ENCODE measurements around the gene SLC12A7. TPM values are rescaled to one million over a fixed set of nuclear protein-coding genes. Genes with fewer than 3 reads are reported as not detected.
A peak's percentile ranks its signal among the peaks of the same experiment; 100 is the strongest.

SLC12A7 gene
- total and polyA plus RNA-seq, 2 of the 13 experiments (the other 11 are each of a cell fraction or from before 2014, with no cell fraction given), result 14.0 to 18.5 TPM

DNA sequence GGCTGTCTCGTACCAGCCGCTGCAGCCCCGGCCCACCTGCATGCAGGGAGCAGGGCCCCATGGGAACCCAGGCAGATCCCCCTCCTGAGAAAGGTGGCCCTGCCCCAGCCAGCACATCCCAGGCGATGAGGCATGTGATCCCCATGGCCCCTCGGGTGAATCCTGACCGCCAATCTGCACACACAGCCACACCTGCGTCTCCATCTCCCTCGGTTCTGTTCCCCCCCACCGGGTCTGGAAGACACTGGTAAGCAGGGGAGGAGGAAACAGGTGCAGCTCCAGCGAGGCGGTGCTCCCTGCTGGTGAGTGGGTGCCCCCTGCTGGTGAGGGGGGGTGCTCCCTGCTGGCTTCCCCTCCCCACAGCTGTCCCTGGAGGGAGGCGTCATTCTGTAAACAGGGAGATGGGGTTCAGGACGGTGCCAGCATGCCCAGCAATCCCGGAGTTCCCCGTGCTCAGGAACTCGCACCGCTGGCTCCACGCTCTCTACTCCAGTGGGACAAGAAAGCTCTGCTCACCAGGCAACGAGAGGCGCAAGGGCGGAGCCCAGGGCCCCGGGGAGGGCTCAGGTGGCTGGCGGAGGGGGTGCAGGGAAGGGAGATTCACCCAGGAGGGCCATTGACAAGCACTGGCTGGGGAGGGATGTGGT, 28.4 kb upstream of the SLC12A7 start (continued):
- TF ChIP-seq, protein P1, sequence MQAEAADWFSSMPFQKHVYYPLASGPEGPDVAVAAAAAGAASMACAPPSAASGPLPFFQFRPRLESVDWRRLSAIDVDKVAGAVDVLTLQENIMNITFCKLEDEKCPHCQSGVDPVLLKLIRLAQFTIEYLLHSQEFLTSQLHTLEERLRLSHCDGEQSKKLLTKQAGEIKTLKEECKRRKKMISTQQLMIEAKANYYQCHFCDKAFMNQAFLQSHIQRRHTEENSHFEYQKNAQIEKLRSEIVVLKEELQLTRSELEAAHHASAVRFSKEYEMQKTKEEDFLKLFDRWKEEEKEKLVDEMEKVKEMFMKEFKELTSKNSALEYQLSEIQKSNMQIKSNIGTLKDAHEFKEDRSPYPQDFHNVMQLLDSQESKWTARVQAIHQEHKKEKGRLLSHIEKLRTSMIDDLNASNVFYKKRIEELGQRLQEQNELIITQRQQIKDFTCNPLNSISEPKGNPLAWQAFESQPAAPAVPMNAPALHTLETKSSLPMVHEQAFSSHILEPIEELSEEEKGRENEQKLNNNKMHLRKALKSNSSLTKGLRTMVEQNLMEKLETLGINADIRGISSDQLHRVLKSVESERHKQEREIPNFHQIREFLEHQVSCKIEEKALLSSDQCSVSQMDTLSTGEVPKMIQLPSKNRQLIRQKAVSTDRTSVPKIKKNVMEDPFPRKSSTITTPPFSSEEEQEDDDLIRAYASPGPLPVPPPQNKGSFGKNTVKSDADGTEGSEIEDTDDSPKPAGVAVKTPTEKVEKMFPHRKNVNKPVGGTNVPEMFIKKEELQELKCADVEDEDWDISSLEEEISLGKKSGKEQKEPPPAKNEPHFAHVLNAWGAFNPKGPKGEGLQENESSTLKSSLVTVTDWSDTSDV (CRISPR knock-in tag; IDR thresholded peaks at IDR 0.05), result no peak
- TF ChIP-seq, protein P2, sequence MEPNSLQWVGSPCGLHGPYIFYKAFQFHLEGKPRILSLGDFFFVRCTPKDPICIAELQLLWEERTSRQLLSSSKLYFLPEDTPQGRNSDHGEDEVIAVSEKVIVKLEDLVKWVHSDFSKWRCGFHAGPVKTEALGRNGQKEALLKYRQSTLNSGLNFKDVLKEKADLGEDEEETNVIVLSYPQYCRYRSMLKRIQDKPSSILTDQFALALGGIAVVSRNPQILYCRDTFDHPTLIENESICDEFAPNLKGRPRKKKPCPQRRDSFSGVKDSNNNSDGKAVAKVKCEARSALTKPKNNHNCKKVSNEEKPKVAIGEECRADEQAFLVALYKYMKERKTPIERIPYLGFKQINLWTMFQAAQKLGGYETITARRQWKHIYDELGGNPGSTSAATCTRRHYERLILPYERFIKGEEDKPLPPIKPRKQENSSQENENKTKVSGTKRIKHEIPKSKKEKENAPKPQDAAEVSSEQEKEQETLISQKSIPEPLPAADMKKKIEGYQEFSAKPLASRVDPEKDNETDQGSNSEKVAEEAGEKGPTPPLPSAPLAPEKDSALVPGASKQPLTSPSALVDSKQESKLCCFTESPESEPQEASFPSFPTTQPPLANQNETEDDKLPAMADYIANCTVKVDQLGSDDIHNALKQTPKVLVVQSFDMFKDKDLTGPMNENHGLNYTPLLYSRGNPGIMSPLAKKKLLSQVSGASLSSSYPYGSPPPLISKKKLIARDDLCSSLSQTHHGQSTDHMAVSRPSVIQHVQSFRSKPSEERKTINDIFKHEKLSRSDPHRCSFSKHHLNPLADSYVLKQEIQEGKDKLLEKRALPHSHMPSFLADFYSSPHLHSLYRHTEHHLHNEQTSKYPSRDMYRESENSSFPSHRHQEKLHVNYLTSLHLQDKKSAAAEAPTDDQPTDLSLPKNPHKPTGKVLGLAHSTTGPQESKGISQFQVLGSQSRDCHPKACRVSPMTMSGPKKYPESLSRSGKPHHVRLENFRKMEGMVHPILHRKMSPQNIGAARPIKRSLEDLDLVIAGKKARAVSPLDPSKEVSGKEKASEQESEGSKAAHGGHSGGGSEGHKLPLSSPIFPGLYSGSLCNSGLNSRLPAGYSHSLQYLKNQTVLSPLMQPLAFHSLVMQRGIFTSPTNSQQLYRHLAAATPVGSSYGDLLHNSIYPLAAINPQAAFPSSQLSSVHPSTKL (CRISPR knock-in tag; IDR thresholded peaks at IDR 0.05), result peak; percentile 25; the same call in 1 of the 2 replicates
- TF ChIP-seq SIX4 (CRISPR knock-in tag; IDR thresholded peaks at IDR 0.05), result no peak
- no peak for TF ChIP-seq SSRP1 (CRISPR knock-in tag; IDR thresholded peaks at IDR 0.05)
- TF ChIP-seq, protein P3, sequence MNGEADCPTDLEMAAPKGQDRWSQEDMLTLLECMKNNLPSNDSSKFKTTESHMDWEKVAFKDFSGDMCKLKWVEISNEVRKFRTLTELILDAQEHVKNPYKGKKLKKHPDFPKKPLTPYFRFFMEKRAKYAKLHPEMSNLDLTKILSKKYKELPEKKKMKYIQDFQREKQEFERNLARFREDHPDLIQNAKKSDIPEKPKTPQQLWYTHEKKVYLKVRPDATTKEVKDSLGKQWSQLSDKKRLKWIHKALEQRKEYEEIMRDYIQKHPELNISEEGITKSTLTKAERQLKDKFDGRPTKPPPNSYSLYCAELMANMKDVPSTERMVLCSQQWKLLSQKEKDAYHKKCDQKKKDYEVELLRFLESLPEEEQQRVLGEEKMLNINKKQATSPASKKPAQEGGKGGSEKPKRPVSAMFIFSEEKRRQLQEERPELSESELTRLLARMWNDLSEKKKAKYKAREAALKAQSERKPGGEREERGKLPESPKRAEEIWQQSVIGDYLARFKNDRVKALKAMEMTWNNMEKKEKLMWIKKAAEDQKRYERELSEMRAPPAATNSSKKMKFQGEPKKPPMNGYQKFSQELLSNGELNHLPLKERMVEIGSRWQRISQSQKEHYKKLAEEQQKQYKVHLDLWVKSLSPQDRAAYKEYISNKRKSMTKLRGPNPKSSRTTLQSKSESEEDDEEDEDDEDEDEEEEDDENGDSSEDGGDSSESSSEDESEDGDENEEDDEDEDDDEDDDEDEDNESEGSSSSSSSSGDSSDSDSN (CRISPR knock-in tag; IDR thresholded peaks at IDR 0.05), result peak; percentile 40; the same call in 1 of the 2 replicates
- peak; percentile 66; the same call in 1 of the 2 replicates for TF ChIP-seq HNRNPL (IDR thresholded peaks at IDR 0.05; ENCODE audit: low read depth, low read length)
- TF ChIP-seq, protein P4, sequence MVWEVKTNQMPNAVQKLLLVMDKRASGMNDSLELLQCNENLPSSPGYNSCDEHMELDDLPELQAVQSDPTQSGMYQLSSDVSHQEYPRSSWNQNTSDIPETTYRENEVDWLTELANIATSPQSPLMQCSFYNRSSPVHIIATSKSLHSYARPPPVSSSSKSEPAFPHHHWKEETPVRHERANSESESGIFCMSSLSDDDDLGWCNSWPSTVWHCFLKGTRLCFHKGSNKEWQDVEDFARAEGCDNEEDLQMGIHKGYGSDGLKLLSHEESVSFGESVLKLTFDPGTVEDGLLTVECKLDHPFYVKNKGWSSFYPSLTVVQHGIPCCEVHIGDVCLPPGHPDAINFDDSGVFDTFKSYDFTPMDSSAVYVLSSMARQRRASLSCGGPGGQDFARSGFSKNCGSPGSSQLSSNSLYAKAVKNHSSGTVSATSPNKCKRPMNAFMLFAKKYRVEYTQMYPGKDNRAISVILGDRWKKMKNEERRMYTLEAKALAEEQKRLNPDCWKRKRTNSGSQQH (CRISPR knock-in tag; IDR thresholded peaks at IDR 0.05; ENCODE audit: low read depth), result no peak
- TF ChIP-seq ZNF547 (CRISPR knock-in tag; IDR thresholded peaks at IDR 0.05), result peak; percentile 66; the same call in 1 of the 2 replicates
- peak; percentile 53; the same call in 1 of the 2 replicates for TF ChIP-seq GLI4 (CRISPR knock-in tag; IDR thresholded peaks at IDR 0.05; ENCODE audit: borderline replicate concordance)
- TF ChIP-seq, protein P5, sequence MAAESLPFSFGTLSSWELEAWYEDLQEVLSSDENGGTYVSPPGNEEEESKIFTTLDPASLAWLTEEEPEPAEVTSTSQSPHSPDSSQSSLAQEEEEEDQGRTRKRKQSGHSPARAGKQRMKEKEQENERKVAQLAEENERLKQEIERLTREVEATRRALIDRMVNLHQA (CRISPR knock-in tag; IDR thresholded peaks at IDR 0.05), result no peak
- peak; percentile 18; the same call in 1 of the 2 replicates for TF ChIP-seq ZFX (CRISPR knock-in tag; IDR thresholded peaks at IDR 0.05; ENCODE audit: low read depth)
- TF ChIP-seq FIP1L1 (IDR thresholded peaks at IDR 0.05; ENCODE audit: borderline replicate concordance, insufficient read depth, low read depth, low read length), result no peak
- 0 out of 2 replicates have a peak, but pooled peaks have one; percentile 33 for TF ChIP-seq ZNF33B (CRISPR knock-in tag; IDR thresholded peaks at IDR 0.05)
- peak; percentile 48; the same call in 1 of the 2 replicates for TF ChIP-seq KDM5B (CRISPR knock-in tag; IDR thresholded peaks at IDR 0.05; ENCODE audit: borderline replicate concordance)
- 0 out of 2 replicates have a peak, but pooled peaks have one; percentile 52 for TF ChIP-seq MAZ (IDR thresholded peaks at IDR 0.05; ENCODE audit: borderline replicate concordance, low read depth, low read length)
- TF ChIP-seq MAZ (CRISPR knock-in tag; IDR thresholded peaks at IDR 0.05; ENCODE audit: low read depth), result peak; percentile 66; the same call in 1 of the 2 replicates
- no peak for TF ChIP-seq GZF1 (CRISPR knock-in tag; IDR thresholded peaks at IDR 0.05)
